Keratinocyte (primary cell): ENCODE measurements around the gene PAK2. TPM values are rescaled to one million over a fixed set of nuclear protein-coding genes. Genes with fewer than 3 reads are reported as not detected.

Experiments used
- DNase-seq: peaks from one replicate; pipeline ENCODE4 v3.0.0-alpha.2; 2011; ENCODE audit warnings: low read depth, missing footprints, low spot score
- FAIRE-seq: peaks from 2 replicates; lab custom pipeline; 2011; peaks lifted over from hg19 to GRCh38; lab: Jason Lieb, UNC
- H2AFZ ChIP-seq: 2 replicates; pipeline ENCODE4 v1.6.0; 2012; ENCODE audit warnings: low read length, control low read depth, inconsistent platforms; ENCODE audit not compliant: control insufficient read depth
- H3K27ac ChIP-seq: 2 replicates; pipeline ENCODE4 v1.5.1; 2011; ENCODE audit warnings: low read length; ENCODE audit not compliant: control insufficient read depth, insufficient read depth
- H3K27me3 ChIP-seq: 3 replicates; pipeline ENCODE4 v1.6.0; 2011; ENCODE audit warnings: low read length; ENCODE audit not compliant: control insufficient read depth, insufficient read depth; ENCODE audit errors: extremely low read depth
- H3K36me3 ChIP-seq, 2 experiments: 2 replicates in 1 of 2; 3 replicates in 1 of 2; pipeline ENCODE4 v1.5.1; 2011; ENCODE audit warnings: low read length in 2 of 2, mild to moderate bottlenecking in 1 of 2; ENCODE audit not compliant: control insufficient read depth in 2 of 2, insufficient read depth in 2 of 2; ENCODE audit errors: extremely low read depth in 1 of 2
- H3K4me1 ChIP-seq: 3 replicates; pipeline ENCODE4 v1.5.1; 2011; ENCODE audit warnings: low read length; ENCODE audit not compliant: control insufficient read depth, insufficient read depth; ENCODE audit errors: extremely low read depth
- H3K4me2 ChIP-seq: 3 replicates; pipeline ENCODE4 v1.6.0; 2011; ENCODE audit warnings: low read depth, low read length; ENCODE audit not compliant: control insufficient read depth, insufficient read depth; ENCODE audit errors: extremely low read depth
- H3K4me3 ChIP-seq, 3 experiments: fragments of 200-600 bp in 1 of 3; sonication (generic) in 1 of 3; 2 replicates in 2 of 3; 3 replicates in 1 of 3; pipeline ENCODE4 v1.5.1; 2011 to 2016; ENCODE audit warnings: low read length in 3 of 3, mild to moderate bottlenecking in 3 of 3, control low read depth in 2 of 3, inconsistent platforms in 1 of 3, low read depth in 1 of 3, mixed read lengths in 1 of 3, mixed run types in 1 of 3, moderate library complexity in 1 of 3; ENCODE audit not compliant: control insufficient read depth in 2 of 3, insufficient read depth in 2 of 3; ENCODE audit errors: extremely low read depth in 1 of 3
- H3K79me2 ChIP-seq: 2 replicates; pipeline ENCODE4 v1.6.0; 2012; ENCODE audit warnings: low read length; ENCODE audit not compliant: control insufficient read depth, insufficient read depth
- H3K9ac ChIP-seq: 3 replicates; pipeline ENCODE4 v1.6.0; 2011; ENCODE audit warnings: low read length; ENCODE audit not compliant: control insufficient read depth, insufficient read depth; ENCODE audit errors: extremely low read depth
- H3K9me1 ChIP-seq: 3 replicates; pipeline ENCODE4 v1.6.0; 2011; ENCODE audit warnings: low read length; ENCODE audit not compliant: control insufficient read depth, insufficient read depth; ENCODE audit errors: extremely low read depth
- H3K9me3 ChIP-seq: 2 replicates; pipeline ENCODE4 v1.5.1; 2012; ENCODE audit warnings: low read depth, low read length; ENCODE audit not compliant: control insufficient read depth
- H4K20me1 ChIP-seq: 3 replicates; pipeline ENCODE4 v1.6.0; 2011; ENCODE audit warnings: low read length; ENCODE audit not compliant: control insufficient read depth, insufficient read depth; ENCODE audit errors: extremely low read depth
- EZH2 ChIP-seq: IDR thresholded peaks from one replicate; pipeline ENCODE4 v1.6.1; 2012; ENCODE audit warnings: inconsistent platforms, mild to moderate bottlenecking, low read length, moderate library complexity
- dilution Hi-C: fragments of 300-500 bp; cut with MboI; formaldehyde crosslinking; loops from one replicate; pipeline ENCODE4 v1.7.0; 2020; ENCODE audit warnings: low sequenced_read_pairs; ENCODE audit not compliant: extremely low pct_ligation_motif_present
- polyA plus RNA-seq, 5 experiments: library from polyadenylated mRNA; depleted of rRNA in 3 of 5; stranded (reverse) in 3 of 5; stranded (forward) in 1 of 5; unstranded in 1 of 5; fragments of >200 nt; gene quantifications; 1 replicate in 1 of 5; 2 replicates in 3 of 5; 3 replicates in 1 of 5; pipeline versions ENCODE4 v1.2.1 to v1.2.3, GENCODE V29; 2011 to 2012; ENCODE audit warnings: missing spikeins in 2 of 5, low read depth in 1 of 5, low replicate concordance in 1 of 5
- TF ChIP-seq, protein P1 (sequence below), 3 experiments: IDR thresholded peaks in 1 of 3; conservative IDR thresholded peaks in 1 of 3; optimal IDR thresholded peaks in 1 of 3; 2 replicates in 2 of 3; 3 replicates in 1 of 3; pipeline versions ENCODE3 to v1.5.1; 2011; ENCODE audit warnings: low read length in 3 of 3, mild to moderate bottlenecking in 3 of 3, moderate library complexity in 2 of 3, control low read depth in 1 of 3, inconsistent platforms in 1 of 3; ENCODE audit not compliant: insufficient read depth in 2 of 3; ENCODE audit errors: extremely low read depth in 1 of 3

Gene PAK2
- polyA plus RNA-seq, 1 donor (not counting 4 experiments of a cell fraction or from before 2014, with no cell fraction given) = 52.3 TPM

DNA sequence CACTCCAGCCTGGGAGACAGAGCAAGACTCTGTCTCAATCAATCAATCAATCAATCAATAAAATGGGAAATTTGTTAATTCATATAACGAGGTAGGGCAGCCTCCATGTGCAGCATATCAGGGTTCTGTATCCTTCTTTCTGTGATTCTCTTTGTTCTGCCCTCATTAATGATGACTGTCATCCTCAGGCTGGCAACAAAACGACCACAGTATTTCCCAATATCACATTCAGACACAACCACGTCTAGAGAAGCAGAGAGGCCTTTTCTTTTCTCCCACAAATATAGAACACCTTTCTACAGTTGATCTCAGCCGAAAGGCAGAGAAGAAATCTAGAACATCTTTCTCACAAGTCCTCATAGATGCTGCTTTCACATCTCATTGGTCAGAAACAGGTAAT, 38.9 kb upstream of the PAK2 start:
- no peaks in the 10 kb centered on the region for H3K36me3 ChIP-seq
- no peaks in the 10 kb centered on the region for H3K4me1 ChIP-seq
- no peak overlapping the region for H3K9ac ChIP-seq
- no peak overlapping the region for H2AFZ ChIP-seq
- dilution Hi-C loops = no loop called here
- H4K20me1 ChIP-seq = no peaks in the 10 kb centered on the region
- FAIRE-seq (no peak), DNase-seq (no peak)
- H3K9me3 ChIP-seq = no peaks in the 10 kb centered on the region
- no peaks in the 10 kb centered on the region for H3K9me1 ChIP-seq
- TF ChIP-seq, protein P1, sequence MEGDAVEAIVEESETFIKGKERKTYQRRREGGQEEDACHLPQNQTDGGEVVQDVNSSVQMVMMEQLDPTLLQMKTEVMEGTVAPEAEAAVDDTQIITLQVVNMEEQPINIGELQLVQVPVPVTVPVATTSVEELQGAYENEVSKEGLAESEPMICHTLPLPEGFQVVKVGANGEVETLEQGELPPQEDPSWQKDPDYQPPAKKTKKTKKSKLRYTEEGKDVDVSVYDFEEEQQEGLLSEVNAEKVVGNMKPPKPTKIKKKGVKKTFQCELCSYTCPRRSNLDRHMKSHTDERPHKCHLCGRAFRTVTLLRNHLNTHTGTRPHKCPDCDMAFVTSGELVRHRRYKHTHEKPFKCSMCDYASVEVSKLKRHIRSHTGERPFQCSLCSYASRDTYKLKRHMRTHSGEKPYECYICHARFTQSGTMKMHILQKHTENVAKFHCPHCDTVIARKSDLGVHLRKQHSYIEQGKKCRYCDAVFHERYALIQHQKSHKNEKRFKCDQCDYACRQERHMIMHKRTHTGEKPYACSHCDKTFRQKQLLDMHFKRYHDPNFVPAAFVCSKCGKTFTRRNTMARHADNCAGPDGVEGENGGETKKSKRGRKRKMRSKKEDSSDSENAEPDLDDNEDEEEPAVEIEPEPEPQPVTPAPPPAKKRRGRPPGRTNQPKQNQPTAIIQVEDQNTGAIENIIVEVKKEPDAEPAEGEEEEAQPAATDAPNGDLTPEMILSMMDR (optimal IDR thresholded peaks at IDR 0.05 in 1 of 3, IDR thresholded peaks at IDR 0.05 in 1 of 3, conservative IDR thresholded peaks at IDR 0.05 in 1 of 3; ENCODE audit: extremely low read depth in 1 of 3, insufficient read depth in 2 of 3, low read length in 3 of 3) = no peak
- no peak for TF ChIP-seq EZH2
- no peak overlapping the region for H3K27ac ChIP-seq
- H3K79me2 ChIP-seq = no peaks in the 10 kb centered on the region
- no peaks in the 10 kb centered on the region for H3K27me3 ChIP-seq
- no peak overlapping the region for H3K4me3 ChIP-seq
- H3K4me2 ChIP-seq = no peak overlapping the region

DNA sequence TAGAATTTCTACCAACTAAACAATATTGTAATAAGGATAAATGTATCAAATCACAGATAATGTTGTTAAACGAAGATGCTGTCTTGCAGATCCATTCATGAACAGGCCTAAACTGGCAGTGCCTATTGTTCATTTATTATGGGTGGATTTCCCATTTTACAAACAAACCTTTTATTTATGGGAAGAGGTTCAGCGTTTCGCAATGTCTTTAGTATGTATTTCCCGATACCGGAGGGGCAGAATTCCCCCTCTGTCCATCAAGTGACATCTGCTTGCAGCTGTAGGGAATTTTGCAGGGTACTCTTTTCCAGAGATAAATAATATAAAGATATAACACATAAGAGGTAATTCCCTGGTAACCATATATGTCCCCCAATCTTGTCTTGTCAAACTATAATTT, 33.3 kb upstream of the PAK2 start:
- no peak overlapping the region for H2AFZ ChIP-seq
- no peaks in the 10 kb centered on the region for H3K36me3 ChIP-seq
- no peak overlapping the region for H3K9ac ChIP-seq
- H3K9me1 ChIP-seq = no peaks in the 10 kb centered on the region
- FAIRE-seq (peak; percentile 39), DNase-seq (no peak)
- H3K79me2 ChIP-seq = no peaks in the 10 kb centered on the region
- H3K4me1 ChIP-seq = peaks cover 20% of the 10 kb centered on the region
- H3K27ac ChIP-seq = no peak overlapping the region
- dilution Hi-C loops = no loop called here
- no peak for TF ChIP-seq EZH2
- TF ChIP-seq, protein P1 (optimal IDR thresholded peaks at IDR 0.05 in 1 of 3, IDR thresholded peaks at IDR 0.05 in 1 of 3, conservative IDR thresholded peaks at IDR 0.05 in 1 of 3; ENCODE audit: extremely low read depth in 1 of 3, insufficient read depth in 2 of 3, low read length in 3 of 3) = no peak
- H4K20me1 ChIP-seq = no peaks in the 10 kb centered on the region
- H3K4me2 ChIP-seq = no peak overlapping the region
- H3K27me3 ChIP-seq = no peaks in the 10 kb centered on the region
- no peaks in the 10 kb centered on the region for H3K9me3 ChIP-seq
- no peak overlapping the region for H3K4me3 ChIP-seq
